ENCODE results near the gene SPACA1.

DNA sequence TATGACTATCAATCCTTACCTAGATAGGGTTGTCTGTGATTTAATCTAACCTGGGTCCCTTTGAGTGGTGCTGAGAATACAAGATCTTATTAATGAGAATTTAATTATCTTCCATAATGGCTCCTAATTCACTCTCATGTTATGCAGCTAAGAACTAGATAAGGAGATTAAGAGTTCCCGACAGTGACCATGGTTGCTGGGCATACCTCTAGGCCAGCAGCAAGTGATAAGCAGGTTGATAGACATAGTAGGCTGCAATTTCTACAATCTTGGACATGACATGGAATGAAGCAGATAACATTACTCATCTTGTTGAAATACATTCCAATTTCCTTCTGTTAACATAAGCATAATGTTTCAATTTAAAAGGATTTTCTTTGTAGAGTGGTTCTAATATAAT is 27.1 kb downstream of the SPACA1 start:
- TF ChIP-seq POLR2A (IDR thresholded peaks at IDR 0.05), result no peak
- no peak for TF ChIP-seq POLR2AphosphoS5 (IDR thresholded peaks at IDR 0.05)
- TF ChIP-seq, protein P1, sequence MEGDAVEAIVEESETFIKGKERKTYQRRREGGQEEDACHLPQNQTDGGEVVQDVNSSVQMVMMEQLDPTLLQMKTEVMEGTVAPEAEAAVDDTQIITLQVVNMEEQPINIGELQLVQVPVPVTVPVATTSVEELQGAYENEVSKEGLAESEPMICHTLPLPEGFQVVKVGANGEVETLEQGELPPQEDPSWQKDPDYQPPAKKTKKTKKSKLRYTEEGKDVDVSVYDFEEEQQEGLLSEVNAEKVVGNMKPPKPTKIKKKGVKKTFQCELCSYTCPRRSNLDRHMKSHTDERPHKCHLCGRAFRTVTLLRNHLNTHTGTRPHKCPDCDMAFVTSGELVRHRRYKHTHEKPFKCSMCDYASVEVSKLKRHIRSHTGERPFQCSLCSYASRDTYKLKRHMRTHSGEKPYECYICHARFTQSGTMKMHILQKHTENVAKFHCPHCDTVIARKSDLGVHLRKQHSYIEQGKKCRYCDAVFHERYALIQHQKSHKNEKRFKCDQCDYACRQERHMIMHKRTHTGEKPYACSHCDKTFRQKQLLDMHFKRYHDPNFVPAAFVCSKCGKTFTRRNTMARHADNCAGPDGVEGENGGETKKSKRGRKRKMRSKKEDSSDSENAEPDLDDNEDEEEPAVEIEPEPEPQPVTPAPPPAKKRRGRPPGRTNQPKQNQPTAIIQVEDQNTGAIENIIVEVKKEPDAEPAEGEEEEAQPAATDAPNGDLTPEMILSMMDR (IDR thresholded peaks at IDR 0.05), result no peak
- TF ChIP-seq EP300 (IDR thresholded peaks at IDR 0.05), result no peak

All from sigmoid colon (tissue), 4 donors.